Measurements from ENCODE around the gene ACSF2. TPM values are rescaled to one million over a fixed set of nuclear protein-coding genes. Genes with fewer than 3 reads are reported as not detected.

Gene ACSF2
- total RNA-seq, 1 experiment from 2014 or later: 72.7 TPM

DNA sequence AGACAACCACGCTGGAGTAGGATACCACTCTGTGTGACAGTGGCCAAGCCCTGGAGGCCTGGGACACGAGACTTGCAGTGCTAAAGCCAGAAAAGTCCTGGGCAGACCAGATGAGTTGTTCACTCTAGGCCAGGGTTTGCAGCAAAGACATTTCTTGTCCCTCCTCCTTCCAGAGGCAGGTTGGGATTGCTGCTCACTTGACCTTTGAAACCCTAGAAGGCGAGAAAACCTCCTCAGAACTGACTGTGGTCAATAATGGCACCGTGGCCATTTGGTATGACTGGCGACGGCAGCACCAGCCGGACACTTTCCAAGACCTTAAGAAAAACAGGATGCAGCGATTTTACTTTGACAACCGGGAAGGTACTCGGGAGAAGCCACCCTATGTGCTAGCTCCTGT is 96.7 kb downstream of the ACSF2 start:
- no peaks in the 10 kb centered on the region for H3K27me3 ChIP-seq (ENCODE audit: low read length)
- no peak overlapping the region for H3K9ac ChIP-seq (ENCODE audit: low read length)
- no TSS peak for BruUV-seq (replicated peaks)
- no peak overlapping the region for H2AFZ ChIP-seq (ENCODE audit: low read length)
- H3K4me2 ChIP-seq (ENCODE audit: low read length): no peak overlapping the region
- H3F3A ChIP-seq (ENCODE audit: low read length, unreplicated experiment): no peaks in the 10 kb centered on the region
- H3K9me2 ChIP-seq (replicated peaks; ENCODE audit: low read length): no peaks in the 10 kb centered on the region
- H3K79me2 ChIP-seq (ENCODE audit: low read length): no peaks in the 10 kb centered on the region
- no peak overlapping the region for H3K4me3 ChIP-seq (ENCODE audit: low read length)
- no peak overlapping the region for H3K27ac ChIP-seq (ENCODE audit: low read length)
- no peaks in the 10 kb centered on the region for H3K36me3 ChIP-seq (ENCODE audit: low read depth, low read length)
- ChIA-PET POLR2A (ENCODE audit: unreplicated experiment) (no interaction called here), CTCF (no interaction called here)
- H4K20me1 ChIP-seq (ENCODE audit: low read length): no peaks in the 10 kb centered on the region
- peaks cover 3% of the 10 kb centered on the region; the same call in 1 of the 2 replicates for H3K4me1 ChIP-seq (ENCODE audit: insufficient read depth, low read length)
- intact Hi-C loops (cut with micrococcal nuclease): no loop called here
- H3K9me3 ChIP-seq (ENCODE audit: low read length): no peaks in the 10 kb centered on the region
- TF ChIP-seq EZH2 (IDR thresholded peaks at IDR 0.05; ENCODE audit: low read length, unreplicated experiment) (no peak), EZH2phosphoT487 (IDR thresholded peaks at IDR 0.05; ENCODE audit: borderline replicate concordance, low read length) (no peak)
- TF ChIP-seq, protein P1, sequence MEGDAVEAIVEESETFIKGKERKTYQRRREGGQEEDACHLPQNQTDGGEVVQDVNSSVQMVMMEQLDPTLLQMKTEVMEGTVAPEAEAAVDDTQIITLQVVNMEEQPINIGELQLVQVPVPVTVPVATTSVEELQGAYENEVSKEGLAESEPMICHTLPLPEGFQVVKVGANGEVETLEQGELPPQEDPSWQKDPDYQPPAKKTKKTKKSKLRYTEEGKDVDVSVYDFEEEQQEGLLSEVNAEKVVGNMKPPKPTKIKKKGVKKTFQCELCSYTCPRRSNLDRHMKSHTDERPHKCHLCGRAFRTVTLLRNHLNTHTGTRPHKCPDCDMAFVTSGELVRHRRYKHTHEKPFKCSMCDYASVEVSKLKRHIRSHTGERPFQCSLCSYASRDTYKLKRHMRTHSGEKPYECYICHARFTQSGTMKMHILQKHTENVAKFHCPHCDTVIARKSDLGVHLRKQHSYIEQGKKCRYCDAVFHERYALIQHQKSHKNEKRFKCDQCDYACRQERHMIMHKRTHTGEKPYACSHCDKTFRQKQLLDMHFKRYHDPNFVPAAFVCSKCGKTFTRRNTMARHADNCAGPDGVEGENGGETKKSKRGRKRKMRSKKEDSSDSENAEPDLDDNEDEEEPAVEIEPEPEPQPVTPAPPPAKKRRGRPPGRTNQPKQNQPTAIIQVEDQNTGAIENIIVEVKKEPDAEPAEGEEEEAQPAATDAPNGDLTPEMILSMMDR (conservative IDR thresholded peaks at IDR 0.05; ENCODE audit: low read depth, low read length): no peak
- ATAC-seq (no peak), DNase-seq (no peak)

DNA sequence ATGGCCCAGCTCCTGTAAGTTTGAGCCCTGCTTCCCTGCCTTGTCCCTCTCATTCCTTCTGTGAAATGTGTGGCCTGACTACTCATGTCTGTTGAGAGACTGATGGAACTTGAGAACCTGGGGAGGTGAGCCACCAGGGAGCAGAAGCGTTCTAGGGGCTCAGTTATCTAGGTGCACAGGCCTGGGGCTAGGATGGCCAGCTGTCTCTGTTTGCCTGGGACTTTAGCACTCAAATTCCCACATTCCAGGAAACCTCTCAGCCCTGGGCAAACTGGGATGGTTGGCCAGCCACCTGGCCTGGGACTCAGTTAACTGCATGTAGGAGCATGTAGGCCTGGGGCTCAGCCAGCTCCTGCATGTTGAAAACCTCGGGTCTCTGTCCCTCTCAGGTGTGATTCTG is 97.2 kb downstream of the ACSF2 start:
- Histone ChIP-seq H3K4me2 (ENCODE audit: low read length) (no peak overlapping the region), H3K9me3 (ENCODE audit: low read length) (no peaks in the 10 kb centered on the region), H3K27me3 (ENCODE audit: low read length) (no peaks in the 10 kb centered on the region), H3K27ac (ENCODE audit: low read length) (no peak overlapping the region), H3K79me2 (ENCODE audit: low read length) (no peaks in the 10 kb centered on the region), H3K4me3 (ENCODE audit: low read length) (no peak overlapping the region), H3K36me3 (ENCODE audit: low read depth, low read length) (no peaks in the 10 kb centered on the region), H2AFZ (ENCODE audit: low read length) (no peak overlapping the region), H3K9ac (ENCODE audit: low read length) (no peak overlapping the region), H3K9me2 (replicated peaks; ENCODE audit: low read length) (no peaks in the 10 kb centered on the region), H4K20me1 (ENCODE audit: low read length) (no peaks in the 10 kb centered on the region), H3F3A (ENCODE audit: low read length, unreplicated experiment) (no peaks in the 10 kb centered on the region), H3K4me1 (ENCODE audit: insufficient read depth, low read length) (peaks cover 3% of the 10 kb centered on the region; the same call in 1 of the 2 replicates)
- no peak for TF ChIP-seq EZH2phosphoT487 (IDR thresholded peaks at IDR 0.05; ENCODE audit: borderline replicate concordance, low read length)
- TF ChIP-seq, protein P1 (conservative IDR thresholded peaks at IDR 0.05; ENCODE audit: low read depth, low read length): no peak
- TF ChIP-seq EZH2 (IDR thresholded peaks at IDR 0.05; ENCODE audit: low read length, unreplicated experiment): no peak
- ChIA-PET POLR2A (ENCODE audit: unreplicated experiment) (no interaction called here), CTCF (no interaction called here)
- BruUV-seq (replicated peaks): no TSS peak
- DNase-seq (no peak), ATAC-seq (no peak)
- intact Hi-C loops (cut with micrococcal nuclease): no loop called here

Other genes starting within 250 kb of the ACSF2 start
- gene COL1A1, start 224.6 kb upstream of the ACSF2 start, total RNA-seq (2014; rRNA removed): 30.6 and 56.2 TPM in 2 replicates
- gene TMEM92, start 151.8 kb upstream of the ACSF2 start, total RNA-seq (2014; rRNA removed): 5.6 and 6.9 TPM in 2 replicates
- gene XYLT2, start 80.1 kb upstream of the ACSF2 start, total RNA-seq (2014; rRNA removed): 53.5 and 54.3 TPM in 2 replicates
- 168 and 173 TPM in 2 replicates for gene MRPL27, start 53.0 kb upstream of the ACSF2 start, total RNA-seq (2014; rRNA removed)
- 20.0 and 28.0 TPM in 2 replicates for gene EME1, start 53.0 kb upstream of the ACSF2 start, total RNA-seq (2014; rRNA removed)
- 324 and 427 TPM in 2 replicates for gene LRRC59, start 28.7 kb upstream of the ACSF2 start, total RNA-seq (2014; rRNA removed)
- not detected in 2 replicates for gene CHAD, start 42.7 kb downstream of the ACSF2 start, total RNA-seq (2014; rRNA removed)
- 37.7 and 46.7 TPM in 2 replicates for gene RSAD1, start 52.6 kb downstream of the ACSF2 start, total RNA-seq (2014; rRNA removed)
- gene MYCBPAP, start 82.2 kb downstream of the ACSF2 start, total RNA-seq (2014; rRNA removed): 0.29 and 1.9 TPM in 2 replicates
- 20.5 and 30.1 TPM in 2 replicates for gene EPN3, start 106.5 kb downstream of the ACSF2 start, total RNA-seq (2014; rRNA removed)
- gene SPATA20, start 121.0 kb downstream of the ACSF2 start, total RNA-seq (2014; rRNA removed): 104 and 115 TPM in 2 replicates
- gene CACNA1G, start 134.5 kb downstream of the ACSF2 start, total RNA-seq (2014; rRNA removed): 0.04 and 0.12 TPM in 2 replicates
- gene ABCC3, start 208.7 kb downstream of the ACSF2 start, total RNA-seq (2014; rRNA removed): 50.2 and 64.4 TPM in 2 replicates

Measured in PC-3 (cell line).